Cardiac muscle cell (in vitro differentiated cells and primary cell): ENCODE results near the gene HOXA3. TPM values are rescaled to one million over a fixed set of nuclear protein-coding genes. Genes with fewer than 3 reads are reported as not detected.
A peak's percentile ranks its signal among the peaks of the same experiment; 100 is the strongest.

ENCODE experiments used
- DNase-seq, 2 donors: peaks; one replicate each; pipeline versions ENCODE4 v3.0.0 to v3.0.0-alpha.2; 2010 to 2017; ENCODE audit warnings: low read depth in 1 of 2, low spot score in 1 of 2
- H3K27ac ChIP-seq: fragments of 200-600 bp; sonication (generic); 2 replicates; pipeline ENCODE4 v1.5.1; 2016
- H3K27me3 ChIP-seq: fragments of 200-600 bp; sonication (generic); 2 replicates; pipeline ENCODE4 v1.6.0; 2016; ENCODE audit warnings: control low read depth
- H3K36me3 ChIP-seq: fragments of 200-600 bp; sonication (generic); 2 replicates; pipeline ENCODE4 v1.5.1; 2016; ENCODE audit warnings: control low read depth
- H3K4me1 ChIP-seq: fragments of 200-600 bp; sonication (generic); 2 replicates; pipeline ENCODE4 v1.8.1; 2017; ENCODE audit warnings: low read depth, mild to moderate bottlenecking, mixed run types
- H3K4me3 ChIP-seq: fragments of 200-600 bp; sonication (generic); 2 replicates; pipeline ENCODE4 v1.5.1; 2016; ENCODE audit warnings: mild to moderate bottlenecking
- H3K9me3 ChIP-seq: fragments of 200-600 bp; sonication (generic); 2 replicates; pipeline ENCODE4 v1.5.1; 2017; ENCODE audit warnings: low read depth, mild to moderate bottlenecking, control low read depth
- CTCF ChIP-seq: IDR thresholded peaks from 2 replicates; pipeline ENCODE4 v1.5.1; 2012; ENCODE audit warnings: low read depth, mild to moderate bottlenecking, low read length
- polyA plus RNA-seq: library from polyadenylated mRNA; unstranded; fragments of >200 nt; fragmentation: Nextera tagmentation; extraction: Ambion mirVana; gene quantifications from 2 replicates; pipeline ENCODE4 v1.2.1, GENCODE V29; 2016
- total RNA-seq: library from RNA; depleted of rRNA; stranded (reverse); fragments of >200 nt; gene quantifications from 2 replicates; pipeline ENCODE4 v1.2.3, GENCODE V29; 2016

HOXA3 gene
- total and polyA plus RNA-seq, 2 experiments from 2014 or later = 1.4 to 9.4 TPM

GRCh38 chr7:27163288-27164044, 11.1 kb upstream of the HOXA3 start:
- H3K27me3 ChIP-seq = peaks cover 100% of the 10 kb centered on the region
- H3K27ac ChIP-seq = no peak overlapping the region
- no peak for DNase-seq
- no peaks in the 10 kb centered on the region for H3K9me3 ChIP-seq
- no peak overlapping the region for H3K4me3 ChIP-seq
- no peak for TF ChIP-seq CTCF
- H3K4me1 ChIP-seq = no peaks in the 10 kb centered on the region
- H3K36me3 ChIP-seq = no peaks in the 10 kb centered on the region

- no peaks in the 10 kb centered on the region for H3K4me1 ChIP-seq
- H3K36me3 ChIP-seq = no peaks in the 10 kb centered on the region
- no peaks in the 10 kb centered on the region for H3K9me3 ChIP-seq
- TF ChIP-seq CTCF = no peak
- H3K27me3 ChIP-seq = peaks cover 100% of the 10 kb centered on the region
- DNase-seq = no peak
- H3K4me3 ChIP-seq = no peak overlapping the region
- H3K27ac ChIP-seq = no peak overlapping the region
Measured at GRCh38 chr7:27162561-27163287, 10.3 kb upstream of the HOXA3 start.

GRCh38 chr7:27161721-27162560, 9.6 kb upstream of the HOXA3 start:
- Histone ChIP-seq H3K4me3 (peak overlapping the region; percentile 45), H3K27me3 (peaks cover 100% of the 10 kb centered on the region), H3K27ac (no peak overlapping the region), H3K36me3 (no peaks in the 10 kb centered on the region), H3K9me3 (no peaks in the 10 kb centered on the region), H3K4me1 (no peaks in the 10 kb centered on the region)
- TF ChIP-seq CTCF = no peak
- DNase-seq = no peak

GRCh38 chr7:27161214-27161720, 8.9 kb upstream of the HOXA3 start:
- no peak for TF ChIP-seq CTCF
- no peaks in the 10 kb centered on the region for H3K9me3 ChIP-seq
- DNase-seq = no peak
- H3K36me3 ChIP-seq = no peaks in the 10 kb centered on the region
- H3K27me3 ChIP-seq = peaks cover 100% of the 10 kb centered on the region
- peak overlapping the region; percentile 45 for H3K4me3 ChIP-seq
- H3K27ac ChIP-seq = no peak overlapping the region
- no peaks in the 10 kb centered on the region for H3K4me1 ChIP-seq

GRCh38 chr7:27160546-27161213, 8.3 kb upstream of the HOXA3 start:
- H3K9me3 ChIP-seq = no peaks in the 10 kb centered on the region
- no peaks in the 10 kb centered on the region for H3K36me3 ChIP-seq
- H3K4me3 ChIP-seq = peak overlapping the region; percentile 45
- peak; percentile 95 for TF ChIP-seq CTCF
- no peaks in the 10 kb centered on the region for H3K4me1 ChIP-seq
- H3K27ac ChIP-seq = no peak overlapping the region
- H3K27me3 ChIP-seq = peaks cover 100% of the 10 kb centered on the region
- DNase-seq = peak; percentile 84 to 86
